HCT116 (cell line): ENCODE data around the gene OR9Q1.

Source experiments
- CTCF ChIP-seq, 3 experiments: fragments of 200-600 bp in 1 of 3; sonication (generic) in 1 of 3; IDR thresholded peaks in 2 of 3; conservative IDR thresholded peaks in 1 of 3; 2 replicates each; pipeline ENCODE4 v1.5.1; 2012 to 2017; ENCODE audit warnings: low read depth in 2 of 3, low read length in 2 of 3, antibody characterized with exemption in 1 of 3, borderline replicate concordance in 1 of 3, control low read depth in 1 of 3, mild to moderate bottlenecking in 1 of 3, mixed read lengths in 1 of 3, mixed run types in 1 of 3, moderate library complexity in 1 of 3; ENCODE audit not compliant: insufficient read depth in 1 of 3
- EGR1 ChIP-seq: IDR thresholded peaks from 2 replicates; pipeline ENCODE4 v1.6.1; 2012; ENCODE audit warnings: low read depth
- EZH2 ChIP-seq: fragments of 200-600 bp; sonication (generic); IDR thresholded peaks from 2 replicates; pipeline ENCODE4 v1.6.1; 2017; ENCODE audit warnings: antibody characterized with exemption, mixed run types
- POLR2A ChIP-seq: IDR thresholded peaks from 2 replicates; pipeline ENCODE4 v1.7.0; 2011; ENCODE audit warnings: borderline replicate concordance; ENCODE audit not compliant: insufficient read depth, insufficient read length; ENCODE audit errors: extremely low read depth
- POLR2AphosphoS5 ChIP-seq: IDR thresholded peaks from 2 replicates; pipeline ENCODE4 v1.6.1; 2011; ENCODE audit warnings: mild to moderate bottlenecking, low read depth, low read length, moderate library complexity
- SP1 ChIP-seq: IDR thresholded peaks from 2 replicates; pipeline ENCODE4 v1.6.1; 2012; ENCODE audit warnings: low read depth
- SRF ChIP-seq: IDR thresholded peaks from 2 replicates; pipeline ENCODE4 v1.6.1; 2012; ENCODE audit warnings: low read depth
- TCF7L2 ChIP-seq: IDR thresholded peaks from 2 replicates; pipeline ENCODE4 v1.7.0; 2011; ENCODE audit warnings: borderline replicate concordance, inconsistent platforms; ENCODE audit not compliant: insufficient read depth, insufficient read length; ENCODE audit errors: extremely low read depth

GRCh38 chr11:57977709-57978108 is 46.0 kb upstream of the OR9Q1 start:
- TF ChIP-seq POLR2A (no peak), POLR2AphosphoS5 (no peak), CTCF (IDR thresholded peaks at IDR 0.05 in 2 of 3, conservative IDR thresholded peaks at IDR 0.05 in 1 of 3; ENCODE audit: borderline replicate concordance in 1 of 3, insufficient read depth in 1 of 3, low read depth in 2 of 3, low read length in 2 of 3) (no peak), EGR1 (no peak), EZH2 (no peak), SP1 (no peak), SRF (no peak), TCF7L2 (no peak)
